ENCODE results near the gene GDAP1L1.
"Not testable (repeated sequence)": the region's sequence is repeated elsewhere in the genome, so short reads cannot be mapped to it uniquely, and the experiment has no call there.

Gene GDAP1L1

GRCh38 chr20:44219791-44220190 is 27.3 kb upstream of the GDAP1L1 start:
- FAIRE-seq: no peak

GRCh38 chr20:44221368-44221954 is 25.6 kb upstream of the GDAP1L1 start:
- FAIRE-seq: no peak
- no peak for DNase-seq (ENCODE audit: low spot score)

More at GRCh38 chr20:44219791-44220190, 27.3 kb upstream of the GDAP1L1 start:
- no peak for DNase-seq (ENCODE audit: low spot score)

GRCh38 chr20:44222027-44222426 is 25.1 kb upstream of the GDAP1L1 start:
- FAIRE-seq: no peak

GRCh38 chr20:44222633-44223368 is 24.3 kb upstream of the GDAP1L1 start:
- FAIRE-seq (no peak), DNase-seq (ENCODE audit: low spot score) (no peak)

More at GRCh38 chr20:44222027-44222426, 25.1 kb upstream of the GDAP1L1 start:
- no peak for DNase-seq (ENCODE audit: low spot score)

- DNase-seq (ENCODE audit: low spot score) (no peak), FAIRE-seq (no peak)
Observed at GRCh38 chr20:44223721-44224120, 23.4 kb upstream of the GDAP1L1 start.

- FAIRE-seq (no peak), DNase-seq (ENCODE audit: low spot score) (no peak)
Observed at GRCh38 chr20:44224637-44225036, 22.5 kb upstream of the GDAP1L1 start.

- DNase-seq (ENCODE audit: low spot score): no peak
- FAIRE-seq: no peak
Observed at GRCh38 chr20:44228465-44229258, 18.4 kb upstream of the GDAP1L1 start.

GRCh38 chr20:44231193-44231592 is 15.9 kb upstream of the GDAP1L1 start:
- FAIRE-seq: peak; percentile 81
- peak; percentile 57 for DNase-seq (ENCODE audit: low spot score)

- no peak for FAIRE-seq
- no peak for DNase-seq (ENCODE audit: low spot score)
Observed at GRCh38 chr20:44231713-44232468, 15.2 kb upstream of the GDAP1L1 start.

- FAIRE-seq: peak; percentile 63
- not testable (repeated sequence) for DNase-seq (ENCODE audit: low spot score)
Observed at GRCh38 chr20:44232469-44232856, 14.6 kb upstream of the GDAP1L1 start.

- DNase-seq (ENCODE audit: low spot score) (no peak), FAIRE-seq (no peak)
Observed at GRCh38 chr20:44233436-44234016, 13.6 kb upstream of the GDAP1L1 start.

GRCh38 chr20:44234566-44235317 is 12.4 kb upstream of the GDAP1L1 start:
- FAIRE-seq (no peak), DNase-seq (ENCODE audit: low spot score) (no peak)

- FAIRE-seq (no peak), DNase-seq (ENCODE audit: low spot score) (no peak)
Observed at GRCh38 chr20:44235702-44236101, 11.4 kb upstream of the GDAP1L1 start.

GRCh38 chr20:44236840-44237239 is 10.3 kb upstream of the GDAP1L1 start:
- DNase-seq (ENCODE audit: low spot score); FAIRE-seq: not testable (repeated sequence)

GRCh38 chr20:44241796-44242195 is 5.3 kb upstream of the GDAP1L1 start:
- FAIRE-seq (no peak), DNase-seq (ENCODE audit: low spot score) (no peak)

GRCh38 chr20:44245977-44246376 is 1.1 kb upstream of the GDAP1L1 start:
- no peak for DNase-seq (ENCODE audit: low spot score)

GRCh38 chr20:44247586-44248409 is 690 bp downstream of the GDAP1L1 start:
- FAIRE-seq (no peak), DNase-seq (ENCODE audit: low spot score) (no peak)

More at GRCh38 chr20:44245977-44246376, 1.1 kb upstream of the GDAP1L1 start:
- no peak for FAIRE-seq

- DNase-seq (ENCODE audit: low spot score): no peak
- no peak for FAIRE-seq
Observed at GRCh38 chr20:44248410-44248759, 1.3 kb downstream of the GDAP1L1 start.

- FAIRE-seq (no peak), DNase-seq (ENCODE audit: low spot score) (no peak)
Observed at GRCh38 chr20:44251284-44251683, 4.2 kb downstream of the GDAP1L1 start.

GRCh38 chr20:44253528-44253927 is 6.4 kb downstream of the GDAP1L1 start:
- FAIRE-seq (no peak), DNase-seq (ENCODE audit: low spot score) (no peak)
